H1 (cell line): ENCODE measurements around the gene ARL3. TPM values are rescaled to one million over a fixed set of nuclear protein-coding genes. Genes with fewer than 3 reads are reported as not detected.

ENCODE experiments used
- ASH2L ChIP-seq: fragments of 200-600, 300-600 bp; sonication (generic); IDR thresholded peaks from one replicate; pipeline ENCODE4 v1.7.1; 2017; ENCODE audit warnings: low read length
- CTBP2 ChIP-seq: IDR thresholded peaks from 2 replicates; pipeline ENCODE4 v1.7.0; 2011; ENCODE audit warnings: borderline replicate concordance, mild to moderate bottlenecking, moderate library complexity, mixed read lengths, low read length; ENCODE audit not compliant: insufficient read depth, insufficient read length
- EGR1 ChIP-seq: IDR thresholded peaks from 2 replicates; pipeline ENCODE4 v1.6.1; 2011; ENCODE audit warnings: low read depth, low read length, borderline replicate concordance
- EP300 ChIP-seq, 2 experiments: IDR thresholded peaks; 1 replicate in 1 of 2; 2 replicates in 1 of 2; pipeline ENCODE4 v1.6.1; 2011 to 2012; ENCODE audit warnings: low read depth in 2 of 2, low read length in 2 of 2, mild to moderate bottlenecking in 2 of 2, borderline replicate concordance in 1 of 2, inconsistent platforms in 1 of 2, moderate library complexity in 1 of 2
- GABPA ChIP-seq: IDR thresholded peaks from 2 replicates; pipeline ENCODE4 v1.6.1; 2011; ENCODE audit warnings: mild to moderate bottlenecking, low read length, moderate library complexity, borderline replicate concordance; ENCODE audit not compliant: insufficient read depth
- POLR2AphosphoS5 ChIP-seq: IDR thresholded peaks from 2 replicates; pipeline ENCODE4 v1.6.1; 2011; ENCODE audit warnings: low read depth, low read length
- SP4 ChIP-seq: IDR thresholded peaks from 2 replicates; pipeline ENCODE4 v1.6.1; 2012; ENCODE audit warnings: low read length, inconsistent platforms
- YY1 ChIP-seq: IDR thresholded peaks from 2 replicates; pipeline ENCODE4 v1.6.1; 2011; ENCODE audit warnings: low read depth, mild to moderate bottlenecking, low read length
- polyA plus RNA-seq, 7 experiments: library from polyadenylated mRNA; depleted of rRNA in 3 of 7; stranded (reverse) in 5 of 7; unstranded in 2 of 7; fragments of >200 nt in 5 of 7; fragments of 200-250 nt in 2 of 7; gene quantifications; 1 replicate in 5 of 7; 2 replicates in 1 of 7; 4 replicates in 1 of 7; pipeline versions ENCODE4 v1.2.1 to v1.2.3, GENCODE V29; 2011 to 2013; ENCODE audit warnings: missing spikeins in 2 of 7, mixed read lengths in 2 of 7
- total RNA-seq: library from RNA; stranded (reverse); fragmentation: NEBNext Ultra II Directional; extraction: Animal tissue kit (Norgen Biotek cat#: 25700); gene quantifications from 2 replicates; pipeline ENCODE4 v1.2.1, GENCODE V29; 2021
- TF ChIP-seq, protein P1 (sequence below): IDR thresholded peaks from 2 replicates; pipeline ENCODE4 v1.6.1; 2011; ENCODE audit warnings: low read depth, mild to moderate bottlenecking, low read length; ENCODE audit not compliant: insufficient read depth
- TF ChIP-seq, protein P2 (sequence below): IDR thresholded peaks from 2 replicates; pipeline ENCODE4 v1.6.1; 2012; ENCODE audit warnings: inconsistent platforms

ARL3 gene
- total and polyA plus RNA-seq, 2 of the 8 experiments (the other 6 are each of a cell fraction or from before 2014, with no cell fraction given) = 8.8 to 16.2 TPM

DNA sequence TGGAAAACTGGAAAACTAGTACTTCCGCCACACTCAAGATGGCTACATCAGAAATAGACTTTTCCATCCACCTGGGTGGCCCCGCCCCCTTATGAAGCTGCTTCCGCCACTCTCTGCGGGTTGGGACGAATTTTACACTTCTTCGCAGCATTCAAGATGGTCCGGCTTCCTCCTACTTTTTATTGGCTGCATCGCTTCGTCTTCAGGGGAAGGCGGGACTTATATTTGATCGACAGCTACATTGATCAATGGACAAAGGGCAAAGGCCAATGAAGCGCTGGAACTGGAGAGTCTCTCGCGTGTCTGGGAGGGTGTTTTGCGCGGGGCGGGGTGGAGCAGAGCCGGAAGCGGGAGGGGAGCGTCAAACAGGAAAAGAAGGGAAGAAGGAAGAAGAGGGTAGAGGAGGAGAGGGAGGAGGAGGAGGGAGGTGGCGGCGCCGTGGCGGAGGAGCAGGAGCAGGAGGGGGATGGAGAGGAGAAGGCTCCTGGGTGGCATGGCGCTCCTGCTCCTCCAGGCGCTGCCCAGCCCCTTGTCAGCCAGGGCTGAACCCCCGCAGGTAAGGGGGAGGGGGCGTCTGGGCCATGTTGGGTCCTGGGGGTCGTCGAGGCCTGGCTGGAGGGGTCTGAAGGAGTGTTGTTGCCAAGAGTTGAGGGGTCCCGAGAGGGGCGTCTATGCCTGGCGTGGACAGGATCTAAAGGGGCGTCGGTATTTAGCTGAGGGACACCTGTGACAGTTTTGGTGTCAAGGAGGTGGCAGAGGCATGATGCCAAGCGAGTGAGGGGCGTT is 29.6 kb upstream of the ARL3 start, which contains the start of gene WBP1L (continued):
- TF ChIP-seq YY1 = peak; percentile 99
- no peak for TF ChIP-seq EP300 (IDR thresholded peaks at IDR 0.05; ENCODE audit: borderline replicate concordance in 1 of 2, low read depth in 2 of 2, low read length in 2 of 2)
- TF ChIP-seq SP4 = peak; percentile 77; the same call in 1 of the 2 replicates
- TF ChIP-seq POLR2AphosphoS5 = peak; percentile 37
- TF ChIP-seq EGR1 = peak; percentile 18; the same call in 1 of the 2 replicates
- TF ChIP-seq ASH2L = peak; percentile 67
- TF ChIP-seq CTBP2 = no peak
- TF ChIP-seq, protein P1, sequence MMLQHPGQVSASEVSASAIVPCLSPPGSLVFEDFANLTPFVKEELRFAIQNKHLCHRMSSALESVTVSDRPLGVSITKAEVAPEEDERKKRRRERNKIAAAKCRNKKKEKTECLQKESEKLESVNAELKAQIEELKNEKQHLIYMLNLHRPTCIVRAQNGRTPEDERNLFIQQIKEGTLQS = no peak
- no peak for TF ChIP-seq GABPA
- TF ChIP-seq, protein P2, sequence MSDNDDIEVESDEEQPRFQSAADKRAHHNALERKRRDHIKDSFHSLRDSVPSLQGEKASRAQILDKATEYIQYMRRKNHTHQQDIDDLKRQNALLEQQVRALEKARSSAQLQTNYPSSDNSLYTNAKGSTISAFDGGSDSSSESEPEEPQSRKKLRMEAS = no peak
